HCT116 (cell line): ENCODE data around the gene CSTPP1. TPM values are rescaled to one million over a fixed set of nuclear protein-coding genes. Genes with fewer than 3 reads are reported as not detected.

Experiments used
- ATAC-seq: fragments of 200-7000 bp; cut with Tn5 transposase; 2 replicates; pipeline ENCODE4 v1.9.1; 2020; ENCODE audit warnings: mild to moderate bottlenecking, moderate library complexity
- BruUV-seq: library from RNA; stranded (reverse); fragments of 400-500 nt; replicated peaks from 2 replicates; lab custom pipeline; 2021; lab: Mats Ljungman, UMichigan
- CTCF ChIA-PET: fragments of 300-600 bp; sonication (Branson Sonifier 250); formaldehyde crosslinking; loops from one replicate; lab custom pipeline; 2021; ENCODE audit warnings: antibody characterized with exemption; lab: Charles Lee
- POLR2A ChIA-PET: fragments of 300-600, 350-600 bp; sonication (Branson Sonifier 250); formaldehyde crosslinking; loops from one replicate; lab custom pipeline; 2021; ENCODE audit warnings: antibody characterized with exemption; lab: Charles Lee
- RAD21 ChIA-PET, 2 experiments: fragments of 300-600 bp; sonication (Branson Sonifier 250); formaldehyde crosslinking; loops; one replicate each; lab custom pipeline; 2023; ENCODE audit warnings: low total read pairs in 2 of 2; ENCODE audit not compliant: uncharacterized antibody in 2 of 2, unreplicated experiment in 2 of 2, low non-redundant PET in 1 of 2; lab: Charles Lee
- DNase-seq: peaks from one replicate; pipeline ENCODE4 v3.0.0-alpha.2; 2010; ENCODE audit warnings: low read depth, low spot score
- H2AFZ ChIP-seq: fragments of 200-600 bp; shearing (Covaris generic), sonication (generic); 2 replicates; pipeline ENCODE4 v1.6.1; 2017; ENCODE audit warnings: low read depth, mixed run types, mixed read lengths, antibody characterized with exemption, low read length; ENCODE audit not compliant: poor library complexity, severe bottlenecking
- H3K27ac ChIP-seq: 2 replicates; pipeline ENCODE4 v1.5.1; 2012; ENCODE audit warnings: low read depth, low read length
- H3K27me3 ChIP-seq: fragments of 200-600 bp; sonication (generic); 2 replicates; pipeline ENCODE4 v1.6.1; 2016; ENCODE audit warnings: mixed run types, low read length, mixed read lengths; ENCODE audit not compliant: insufficient read depth
- H3K36me3 ChIP-seq, 2 experiments: fragments of 200-500 bp in 1 of 2; fragments of 200-600 bp in 1 of 2; sonication (Bioruptor generic) in 1 of 2; sonication (generic) in 1 of 2; 2 replicates each; pipeline versions ENCODE4 v1.5.1 to v1.6.1; 2014 to 2016; ENCODE audit warnings: low read length in 2 of 2, inconsistent platforms in 1 of 2, mixed read lengths in 1 of 2, mixed run types in 1 of 2; ENCODE audit not compliant: insufficient read depth in 2 of 2, control insufficient read depth in 1 of 2
- H3K4me1 ChIP-seq, 2 experiments: fragments of 200-600 bp in 1 of 2; sonication (generic) in 1 of 2; 2 replicates each; pipeline versions ENCODE4 v1.5.1 to v1.6.1; 2012 to 2017; ENCODE audit warnings: low read length in 2 of 2, inconsistent platforms in 1 of 2, mild to moderate bottlenecking in 1 of 2, mixed read lengths in 1 of 2, mixed run types in 1 of 2, moderate library complexity in 1 of 2; ENCODE audit not compliant: insufficient read depth in 2 of 2, control insufficient read depth in 1 of 2
- H3K4me2 ChIP-seq: fragments of 200-600 bp; sonication (generic); 2 replicates; pipeline ENCODE4 v1.6.1; 2017; ENCODE audit warnings: mixed run types, low read length, mixed read lengths
- H3K4me3 ChIP-seq, 2 experiments: fragments of 200-600 bp in 1 of 2; sonication (generic) in 1 of 2; replicated peaks in 1 of 2; 2 replicates each; pipeline ENCODE4 v1.5.1; 2011 to 2016; ENCODE audit warnings: low read length in 2 of 2, control low read depth in 1 of 2, low read depth in 1 of 2, mild to moderate bottlenecking in 1 of 2, mixed read lengths in 1 of 2, mixed run types in 1 of 2
- H3K79me2 ChIP-seq: fragments of 200-600 bp; sonication (generic); 2 replicates; pipeline ENCODE4 v1.6.1; 2017; ENCODE audit warnings: mild to moderate bottlenecking, mixed run types, low read length, moderate library complexity, mixed read lengths; ENCODE audit not compliant: insufficient read depth
- H3K9ac ChIP-seq: fragments of 200-600 bp; sonication (generic); 2 replicates; pipeline ENCODE4 v1.6.1; 2016; ENCODE audit warnings: low read length, mixed read lengths
- H3K9me2 ChIP-seq: fragments of 200-600 bp; sonication (generic), shearing (Covaris generic); 2 replicates; pipeline ENCODE4 v1.6.1; 2017; ENCODE audit warnings: mixed run types, mild to moderate bottlenecking, moderate library complexity; ENCODE audit not compliant: insufficient read depth
- H3K9me3 ChIP-seq, 2 experiments: fragments of 200-500 bp in 1 of 2; fragments of 200-600 bp in 1 of 2; sonication (Bioruptor generic) in 1 of 2; sonication (generic) in 1 of 2; 2 replicates each; pipeline ENCODE4 v1.6.1; 2014 to 2017; ENCODE audit warnings: low read length in 2 of 2, mixed read lengths in 2 of 2, inconsistent platforms in 1 of 2, low read depth in 1 of 2, mild to moderate bottlenecking in 1 of 2, mixed run types in 1 of 2, moderate library complexity in 1 of 2; ENCODE audit not compliant: control insufficient read depth in 1 of 2, insufficient read depth in 1 of 2
- H4K20me1 ChIP-seq: fragments of 200-600 bp; sonication (generic), shearing (Covaris generic); 2 replicates; pipeline ENCODE4 v1.6.1; 2017; ENCODE audit warnings: mixed run types, mild to moderate bottlenecking, moderate library complexity; ENCODE audit not compliant: insufficient read depth
- CBX3 ChIP-seq: IDR thresholded peaks from 2 replicates; pipeline ENCODE4 v1.6.1; 2012; ENCODE audit warnings: low read depth
- CEBPB ChIP-seq: IDR thresholded peaks from 2 replicates; pipeline ENCODE4 v1.6.1; 2012; ENCODE audit warnings: low read depth
- ELF1 ChIP-seq: IDR thresholded peaks from 2 replicates; pipeline ENCODE4 v1.6.1; 2012; ENCODE audit warnings: low read depth, borderline replicate concordance
- EZH2phosphoT487 ChIP-seq: fragments of 200-600 bp; IDR thresholded peaks from 2 replicates; pipeline ENCODE4 v1.6.1; 2018; ENCODE audit warnings: antibody characterized with exemption, borderline replicate concordance
- JUND ChIP-seq: IDR thresholded peaks from 2 replicates; pipeline ENCODE4 v1.6.1; 2012
- MAX ChIP-seq: IDR thresholded peaks from 2 replicates; pipeline ENCODE4 v1.6.1; 2012
- POLR2AphosphoS5 ChIP-seq: IDR thresholded peaks from 2 replicates; pipeline ENCODE4 v1.6.1; 2011; ENCODE audit warnings: mild to moderate bottlenecking, low read depth, low read length, moderate library complexity
- RAD21 ChIP-seq: IDR thresholded peaks from 2 replicates; pipeline ENCODE4 v1.6.1; 2012; ENCODE audit warnings: low read depth, mild to moderate bottlenecking
- REST ChIP-seq: IDR thresholded peaks from 2 replicates; pipeline ENCODE4 v1.6.1; 2012; ENCODE audit warnings: low read depth
- SRF ChIP-seq: IDR thresholded peaks from 2 replicates; pipeline ENCODE4 v1.6.1; 2012; ENCODE audit warnings: low read depth
- YY1 ChIP-seq: IDR thresholded peaks from 2 replicates; pipeline ENCODE4 v1.6.1; 2011; ENCODE audit warnings: low read length, low read depth, moderate library complexity, mild to moderate bottlenecking; ENCODE audit not compliant: insufficient replicate concordance; ENCODE audit errors: extremely low read depth
- ZFX ChIP-seq: fragments of 450-650 bp; IDR thresholded peaks from 2 replicates; pipeline ENCODE4 v1.6.1; 2017
- ZNF274 ChIP-seq: fragments of 200-500 bp; sonication (Bioruptor generic); IDR thresholded peaks from 2 replicates; pipeline ENCODE4 v1.6.1; 2014; ENCODE audit warnings: mild to moderate bottlenecking, low read depth, low read length, inconsistent platforms
- intact Hi-C: fragments of 100-400 bp; cut with micrococcal nuclease; formaldehyde crosslinking; loops from 2 replicates; pipeline ENCODE4 v1.10.0; 2022
- total RNA-seq: library from RNA; stranded (reverse); gene quantifications from one replicate; pipeline ENCODE4 v1.2.1, GENCODE V29; 2021; ENCODE audit not compliant: unreplicated experiment

Gene CSTPP1
- total RNA-seq, 1 experiment from 2014 or later: 24.7 TPM

GRCh38 chr11:47127213-47127612, 190.7 kb downstream of the CSTPP1 start:
- DNase-seq: no peak
- H3K9me2 ChIP-seq: no peaks in the 10 kb centered on the region
- CTCF ChIA-PET: no interaction called here
- no peaks in the 10 kb centered on the region for H3K9me3 ChIP-seq
- H3K36me3 ChIP-seq: no peaks in the 10 kb centered on the region
- no peak for TF ChIP-seq CEBPB
- TF ChIP-seq POLR2AphosphoS5: no peak
- no peak for TF ChIP-seq ZFX
- no peak for TF ChIP-seq MAX
- no peak for TF ChIP-seq ZNF274
- TF ChIP-seq YY1: no peak
- no peak for TF ChIP-seq SRF
- no peak for TF ChIP-seq CBX3
- no peak for TF ChIP-seq JUND
- no peak for TF ChIP-seq RAD21
- TF ChIP-seq REST: no peak
- no peak for TF ChIP-seq EZH2phosphoT487
- no peak for TF ChIP-seq ELF1
- TF ChIP-seq, all 23 proteins: peak for 0
- Histone ChIP-seq H3K4me1 (no peaks in the 10 kb centered on the region), H3K4me3 (no peak overlapping the region), H3K79me2 (no peaks in the 10 kb centered on the region), H3K27me3 (no peaks in the 10 kb centered on the region), H3K4me2 (no peak overlapping the region), H2AFZ (no peak overlapping the region), H3K9ac (no peak overlapping the region), H4K20me1 (no peaks in the 10 kb centered on the region), H3K27ac (no peak overlapping the region)
- BruUV-seq: no TSS peak
- POLR2A ChIA-PET: no interaction called here
- no peak for ATAC-seq
- intact Hi-C loops: no loop called here
- RAD21 ChIA-PET: no interaction called here
